Measurements from ENCODE around the gene SEZ6L.

DNA sequence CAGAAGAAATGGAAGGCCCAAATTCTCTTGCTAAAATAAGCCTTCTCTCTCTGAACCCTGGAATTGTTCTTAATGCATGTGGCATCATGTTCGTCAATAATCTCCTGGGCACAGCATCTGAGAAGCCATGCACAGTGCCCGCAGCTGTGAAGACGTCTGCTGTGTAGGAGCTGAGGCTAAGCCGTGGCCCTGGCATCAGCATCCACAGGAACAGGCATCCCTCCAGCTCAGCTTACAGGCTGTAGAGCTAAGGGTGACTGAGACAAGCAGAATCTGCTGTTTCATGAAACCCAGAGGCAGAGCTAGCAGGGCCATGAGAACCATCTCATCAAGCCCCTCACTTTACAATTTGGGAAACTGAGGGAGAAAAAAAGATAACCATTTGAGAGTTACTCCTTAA is 60.6 kb downstream of the SEZ6L start:
- TF ChIP-seq POLR2A (IDR thresholded peaks at IDR 0.05; ENCODE audit: low read depth, low read length): no peak
- TF ChIP-seq POLR2AphosphoS5 (IDR thresholded peaks at IDR 0.05; ENCODE audit: low read depth, low read length): no peak
